Stomach (tissue), 9 donors: Measurements from ENCODE around the gene ETHE1. TPM values are rescaled to one million over a fixed set of nuclear protein-coding genes. Genes with fewer than 3 reads are reported as not detected.

ENCODE experiments used
- DNase-seq, 2 donors: peaks; one replicate each; pipeline versions ENCODE4 v3.0.0 to v3.0.0-alpha.2; 2013 to 2019
- H3K27ac ChIP-seq, 5 donors: fragments of 200-600 bp in 4 of 5; sonication (generic) in 4 of 5; one replicate each; pipeline ENCODE4 v1.5.1; 2013 to 2019; ENCODE audit warnings: mild to moderate bottlenecking in 1 of 5, moderate library complexity in 1 of 5
- H3K27me3 ChIP-seq, 3 donors: fragments of 200-600 bp; sonication (generic); one replicate each; pipeline ENCODE4 v1.5.1; 2017 to 2019; ENCODE audit warnings: mixed run types in 1 of 3
- H3K36me3 ChIP-seq, 4 donors: fragments of 200-600 bp; sonication (generic); 1 replicate in 3 of 4; 2 replicates in 1 of 4; pipeline ENCODE4 v1.5.1; 2016 to 2019
- H3K4me1 ChIP-seq, 4 donors: fragments of 200-600 bp; sonication (generic); one replicate each; pipeline ENCODE4 v1.5.1; 2016 to 2019
- H3K4me3 ChIP-seq, 4 donors: fragments of 200-600 bp; sonication (generic) in 3 of 4; one replicate each; pipeline ENCODE4 v1.5.1; 2016 to 2019; ENCODE audit warnings: mild to moderate bottlenecking in 1 of 4
- H3K9me3 ChIP-seq, 4 donors: fragments of 200-600 bp; sonication (generic); one replicate each; pipeline ENCODE4 v1.5.1; 2016 to 2019
- CTCF ChIP-seq, 7 experiments: fragments of 450-650 bp in 4 of 7; fragments of 200-600 bp in 3 of 7; sonication (generic) in 3 of 7; IDR thresholded peaks; one replicate each; pipeline ENCODE4 v1.5.1; 2016 to 2019; ENCODE audit warnings: antibody characterized with exemption in 7 of 7, control low read depth in 2 of 7, mild to moderate bottlenecking in 1 of 7
- EP300 ChIP-seq: sonication (generic); formaldehyde crosslinking; IDR thresholded peaks from one replicate; pipeline ENCODE4 v1.6.1; 2017; ENCODE audit warnings: antibody characterized with exemption
- POLR2A ChIP-seq, 4 donors: fragments of 450-650 bp; IDR thresholded peaks; one replicate each; pipeline ENCODE4 v1.6.1; 2016; ENCODE audit warnings: antibody characterized with exemption in 4 of 4, control low read depth in 2 of 4, mild to moderate bottlenecking in 1 of 4, moderate library complexity in 1 of 4
- POLR2AphosphoS5 ChIP-seq, 3 donors: sonication (generic); formaldehyde crosslinking; IDR thresholded peaks; one replicate each; pipeline ENCODE4 v1.6.1; 2016; ENCODE audit warnings: antibody characterized with exemption in 3 of 3
- WGBS, 5 donors: extraction: QIAGEN DNeasy Blood & Tissue Kit in 3 of 5; methylation state at CpG; one replicate each; pipeline versions ENCODE4 v1.1.5 to v1.1.7; 2013 to 2018; 5-methylcytosine and 5-hydroxymethylcytosine counted together
- intact Hi-C: fragments of 100-400 bp; cut with DNase I; formaldehyde crosslinking; loops from one replicate; pipeline ENCODE4 v1.15.1; 2023; ENCODE audit warnings: low total_unique reads
- polyA plus RNA-seq, 3 donors: library from polyadenylated mRNA; stranded (reverse); fragments of 200-250 nt; gene quantifications; one replicate each; pipeline ENCODE4 v1.2.3, GENCODE V29; 2013
- total RNA-seq, 5 donors: library from RNA; depleted of rRNA; stranded (reverse); fragments of >200 nt; gene quantifications; one replicate each; pipeline versions ENCODE4 v1.1.0 to v1.2.3, GENCODE V29; 2014 to 2016
- donor health status: healthy with polysubstance abuse.
- donor health status: Bipolar disorder and iron deficiency.
- donor health status: healthy.

Gene ETHE1
- total and polyA plus RNA-seq, 8 donors = 42.6 to 157 (median 57.8) TPM

- intact Hi-C loops = no loop called here
- TF ChIP-seq EP300 (peak; percentile 23), POLR2A (IDR thresholded peaks at IDR 0.05) (no peak), POLR2AphosphoS5 (IDR thresholded peaks at IDR 0.05) (peak in 2 of 3 donors; percentile 29 to 55), CTCF (IDR thresholded peaks at IDR 0.05) (no peak)
- H3K27me3 ChIP-seq = no peaks in the 10 kb centered on the region
- peak within 1 kb of the TSS; percentile 58 to 92 (median 87) for H3K27ac ChIP-seq
- WGBS, 5 donors = 0 to 1% (median 1%) methylated on average over 34 to 51 of the region's 51 CpGs
- H3K4me1 ChIP-seq = peaks cover 13 to 53% (median 31%) of the 10 kb centered on the region in 4 donors
- H3K9me3 ChIP-seq = no peaks in the 10 kb centered on the region
- peak; percentile 98 to 100 for DNase-seq
- peaks cover 0 to 30% (median 8%) of the 10 kb centered on the region in 4 donors for H3K36me3 ChIP-seq
- H3K4me3 ChIP-seq = peak within 1 kb of the TSS; percentile 62 to 91 (median 76)
Measured at GRCh38 chr19:43575156-43575950, 48.4 kb upstream of the ETHE1 start, which contains the start of the genes PINLYP and XRCC1. Gene PINLYP, plus strand, starts transcription at chr19:43575801. Its CDS starts 1,391 bp downstream, at chr19:43577192. Gene XRCC1, minus strand, starts transcription at chr19:43575527. Its CDS starts 69 bp downstream, at chr19:43575458.

- TF ChIP-seq POLR2A (IDR thresholded peaks at IDR 0.05) = no peak
- no peak for TF ChIP-seq CTCF (IDR thresholded peaks at IDR 0.05)
- TF ChIP-seq EP300 = no peak
- TF ChIP-seq POLR2AphosphoS5 (IDR thresholded peaks at IDR 0.05) = no peak
- intact Hi-C loops = no loop called here
- H3K4me3 ChIP-seq = peak overlapping the region; percentile 62 to 91 (median 76)
- no peaks in the 10 kb centered on the region for H3K27me3 ChIP-seq
- WGBS, 5 donors = 23 to 31% (median 27%) methylated on average over 12 of the region's 12 CpGs
- peak in 1 of 2 donors; percentile 35 for DNase-seq
- H3K27ac ChIP-seq = peak overlapping the region; percentile 58 to 92 (median 87)
- peaks cover 13 to 49% (median 28%) of the 10 kb centered on the region in 4 donors for H3K4me1 ChIP-seq
- H3K9me3 ChIP-seq = no peaks in the 10 kb centered on the region
- peaks cover 0 to 30% (median 8%) of the 10 kb centered on the region in 4 donors for H3K36me3 ChIP-seq
Measured at GRCh38 chr19:43574424-43575155, 47.6 kb upstream of the ETHE1 start.

- Histone ChIP-seq H3K36me3 (peaks cover 0 to 30% (median 8%) of the 10 kb centered on the region in 4 donors), H3K27ac (peak overlapping the region in 1 of 5 donors; percentile 39), H3K9me3 (no peaks in the 10 kb centered on the region), H3K4me3 (no peak overlapping the region), H3K27me3 (no peaks in the 10 kb centered on the region), H3K4me1 (peaks cover 13 to 47% (median 28%) of the 10 kb centered on the region in 4 donors)
- WGBS, 5 donors = 57 to 80% (median 62%) methylated on average over 3 of the region's 3 CpGs
- TF ChIP-seq POLR2A (IDR thresholded peaks at IDR 0.05) (no peak), EP300 (no peak), CTCF (IDR thresholded peaks at IDR 0.05) (no peak), POLR2AphosphoS5 (IDR thresholded peaks at IDR 0.05) (no peak)
- DNase-seq = peak in 1 of 2 donors; percentile 52
- intact Hi-C loops = no loop called here
Measured at GRCh38 chr19:43572171-43572588, 45.2 kb upstream of the ETHE1 start.

DNA sequence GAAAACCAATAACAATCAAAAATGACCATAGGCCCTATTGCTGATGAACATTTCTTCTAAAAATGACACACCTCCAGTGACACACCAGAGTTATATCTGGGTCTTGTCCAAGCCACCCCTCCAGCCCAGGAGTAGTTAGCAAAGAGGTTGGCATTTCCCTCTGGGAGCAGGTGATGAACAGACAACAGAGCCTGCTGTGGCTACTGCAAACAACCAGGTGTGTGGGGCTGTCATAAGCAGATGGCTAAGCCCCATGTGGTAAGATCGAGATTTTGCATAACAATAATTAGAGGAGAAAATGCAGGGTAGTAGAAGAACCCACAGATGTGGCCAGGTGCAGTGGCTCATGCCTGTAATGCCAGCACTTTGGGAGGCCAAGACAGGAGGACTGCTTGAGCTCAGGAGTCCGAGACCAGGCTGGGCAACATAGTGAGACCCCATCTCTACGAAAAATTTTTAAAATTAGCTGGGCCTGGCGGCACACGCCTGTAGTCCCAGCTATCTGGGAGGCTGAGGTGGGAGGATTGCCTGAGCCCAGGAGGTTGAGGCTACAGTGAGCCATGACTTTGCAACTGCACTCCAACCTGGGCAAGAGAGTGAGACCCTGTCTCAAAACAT lies 43.3 kb upstream of the ETHE1 start:
- 78 to 92% (median 85%) methylated on average over 5 of the region's 5 CpGs for WGBS, 5 donors
- Histone ChIP-seq H3K4me1 (peaks cover 7 to 40% (median 22%) of the 10 kb centered on the region in 4 donors), H3K4me3 (no peak overlapping the region), H3K27me3 (no peaks in the 10 kb centered on the region), H3K36me3 (peaks cover 0 to 30% (median 8%) of the 10 kb centered on the region in 4 donors), H3K27ac (no peak overlapping the region), H3K9me3 (no peaks in the 10 kb centered on the region)
- TF ChIP-seq POLR2AphosphoS5 (IDR thresholded peaks at IDR 0.05) = no peak
- no peak for TF ChIP-seq POLR2A (IDR thresholded peaks at IDR 0.05)
- no peak for TF ChIP-seq CTCF (IDR thresholded peaks at IDR 0.05)
- TF ChIP-seq EP300 = no peak
- intact Hi-C loops = no loop called here
- DNase-seq = no peak
